UCSD-AML1 (cell line): ENCODE results near the gene GSTCD.

Experiments
- DNase-seq: peaks from one replicate; lab custom pipeline; 2025; ENCODE audit not compliant: unreplicated experiment; lab: John Stamatoyannopoulos, UW

The GSTCD gene

DNA sequence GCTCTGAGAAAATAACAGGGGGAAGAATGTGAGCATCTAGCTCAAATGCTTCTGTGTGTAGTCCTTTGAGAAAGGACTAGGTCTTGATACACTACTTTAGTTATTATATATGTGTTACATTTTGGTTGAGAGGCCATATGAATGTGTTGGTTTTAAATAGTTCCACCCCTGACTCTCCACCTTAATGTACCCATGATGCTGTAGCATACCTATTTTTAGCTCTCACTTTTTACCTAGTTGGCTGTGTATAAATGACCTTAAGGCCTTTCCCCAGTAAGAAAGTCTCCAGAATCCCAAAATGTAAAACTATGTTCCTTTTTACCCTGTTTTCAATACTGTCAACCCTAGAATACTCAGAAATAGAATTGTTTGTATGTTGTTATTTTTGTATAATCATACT, 166.6 kb downstream of the GSTCD start:
- no peak for DNase-seq

DNA sequence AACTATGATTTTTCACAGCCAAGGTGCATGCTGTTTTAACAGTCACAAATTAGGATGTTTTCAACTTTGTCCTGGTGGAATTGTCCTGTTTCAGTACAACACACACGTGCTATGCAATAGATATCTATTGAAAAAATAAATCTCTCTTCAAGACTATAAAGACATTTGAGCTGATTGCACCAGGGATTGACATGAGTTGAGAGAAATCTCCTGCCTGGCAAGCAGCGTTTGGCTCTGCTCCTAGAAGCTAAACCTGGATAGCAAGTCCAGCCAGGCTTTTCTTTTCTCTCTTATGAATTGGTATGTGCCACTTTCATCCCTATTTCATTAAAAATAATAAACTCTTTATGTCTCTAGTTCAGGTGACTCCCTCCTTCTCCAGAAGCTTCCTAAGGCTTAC, 170.1 kb downstream of the GSTCD start:
- DNase-seq: no peak

DNA sequence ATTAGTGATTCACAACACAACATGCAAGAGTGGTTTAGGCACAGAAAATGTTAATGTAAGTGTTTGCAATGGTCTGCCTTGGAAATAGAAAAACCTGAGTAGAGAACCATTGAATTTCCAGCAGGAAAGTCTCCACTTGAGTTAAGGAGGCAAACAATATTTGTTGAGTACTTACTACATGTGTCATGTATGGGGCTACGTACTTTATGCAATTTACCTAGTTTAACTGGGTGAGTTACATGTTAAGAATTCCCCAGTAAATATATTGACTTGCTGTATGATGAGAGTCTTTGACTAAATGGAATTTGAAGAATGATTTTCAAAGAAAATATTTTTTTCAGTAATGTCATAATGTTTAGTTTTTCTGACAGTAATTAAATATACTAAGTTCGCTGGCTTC, 178.9 kb downstream of the GSTCD start:
- DNase-seq: no peak

DNA sequence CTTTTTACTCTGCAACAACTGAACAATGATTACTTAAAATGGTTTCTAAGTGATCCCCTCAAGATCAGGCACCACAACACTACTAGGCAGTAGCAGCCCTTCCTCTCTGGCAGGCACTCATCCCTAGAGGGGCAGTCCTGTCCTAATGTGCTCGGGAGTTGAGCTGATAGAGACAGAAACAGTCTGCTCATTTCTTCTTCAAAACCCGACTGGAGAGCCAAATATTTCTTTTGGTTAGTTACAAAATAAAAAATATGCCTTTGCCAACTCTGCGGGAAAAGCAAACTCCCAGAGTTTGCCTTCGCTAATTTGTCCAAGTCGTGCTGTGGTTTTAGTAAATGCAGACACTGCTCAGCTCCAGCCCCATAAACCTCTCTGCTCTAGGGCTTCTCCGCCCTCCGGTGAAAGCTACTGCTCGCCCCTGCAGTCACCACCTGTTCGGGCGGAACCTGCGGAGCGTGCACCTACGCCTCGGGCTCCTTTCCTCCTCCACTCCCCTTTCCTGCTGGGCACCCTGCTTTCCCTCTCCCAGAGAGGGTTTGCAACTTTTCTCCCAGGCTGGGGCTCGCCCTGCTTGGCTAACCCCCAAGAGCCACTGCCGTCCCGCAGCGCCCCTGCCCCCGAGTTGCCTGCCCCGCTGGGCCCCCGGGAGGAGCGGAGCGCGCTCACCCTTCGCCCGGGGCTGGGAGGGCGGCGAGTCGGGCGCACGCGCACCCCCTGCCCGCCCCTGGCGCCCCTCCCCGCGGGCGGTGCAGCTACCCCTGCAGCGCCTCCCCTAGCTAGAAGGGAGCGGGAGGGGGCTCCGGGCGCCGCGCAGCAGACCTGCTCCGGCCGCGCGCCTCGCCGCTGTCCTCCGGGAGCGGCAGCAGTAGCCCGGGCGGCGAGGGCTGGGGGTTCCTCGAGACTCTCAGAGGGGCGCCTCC, 186.3 kb downstream of the GSTCD start, which contains the start of gene NPNT:
NPNT (plus strand) TSS at position 812 of the 923 bp plus-strand sequence. CDS start 182 bp downstream, outside the sequence.
- no peak for DNase-seq

DNA sequence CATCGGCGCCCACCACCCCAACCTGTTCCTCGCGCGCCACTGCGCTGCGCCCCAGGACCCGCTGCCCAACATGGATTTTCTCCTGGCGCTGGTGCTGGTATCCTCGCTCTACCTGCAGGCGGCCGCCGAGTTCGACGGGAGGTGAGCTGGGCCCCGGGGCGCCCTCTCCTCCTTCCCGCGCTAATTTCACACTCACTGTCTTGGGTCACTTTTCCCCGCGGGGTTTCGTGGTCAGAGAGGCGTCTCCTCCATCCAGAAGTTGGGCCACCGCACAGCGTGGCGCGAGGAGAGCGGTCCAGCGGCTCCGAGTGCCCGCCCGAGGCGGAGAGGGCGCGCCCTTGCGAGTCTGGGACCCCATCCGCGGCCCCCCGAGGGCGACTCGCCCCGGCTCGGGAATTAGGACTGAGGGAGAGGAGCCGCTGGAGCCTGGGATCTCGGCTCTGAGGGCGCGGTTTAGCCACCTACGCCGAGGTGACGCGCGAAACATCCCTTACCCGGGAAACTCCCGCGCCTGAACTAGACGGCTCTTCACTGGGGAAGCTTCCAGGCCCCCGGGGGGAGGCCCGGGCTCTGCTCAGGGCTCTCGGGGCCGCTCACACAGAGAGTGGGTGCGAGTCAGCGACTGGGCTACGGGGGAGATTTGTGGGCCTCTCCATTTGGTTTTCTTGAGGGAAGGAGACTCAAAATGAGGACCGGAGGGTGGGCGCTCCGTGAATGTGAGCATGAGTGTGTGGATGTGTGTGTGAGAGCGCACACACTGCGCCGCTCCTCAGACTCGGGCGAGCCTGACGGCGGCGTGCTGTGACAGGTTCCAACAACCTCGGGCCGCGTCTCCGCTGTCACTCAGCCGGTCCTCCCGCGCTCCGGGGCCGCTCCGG, 187.2 kb downstream of the GSTCD start:
- no peak for DNase-seq

DNA sequence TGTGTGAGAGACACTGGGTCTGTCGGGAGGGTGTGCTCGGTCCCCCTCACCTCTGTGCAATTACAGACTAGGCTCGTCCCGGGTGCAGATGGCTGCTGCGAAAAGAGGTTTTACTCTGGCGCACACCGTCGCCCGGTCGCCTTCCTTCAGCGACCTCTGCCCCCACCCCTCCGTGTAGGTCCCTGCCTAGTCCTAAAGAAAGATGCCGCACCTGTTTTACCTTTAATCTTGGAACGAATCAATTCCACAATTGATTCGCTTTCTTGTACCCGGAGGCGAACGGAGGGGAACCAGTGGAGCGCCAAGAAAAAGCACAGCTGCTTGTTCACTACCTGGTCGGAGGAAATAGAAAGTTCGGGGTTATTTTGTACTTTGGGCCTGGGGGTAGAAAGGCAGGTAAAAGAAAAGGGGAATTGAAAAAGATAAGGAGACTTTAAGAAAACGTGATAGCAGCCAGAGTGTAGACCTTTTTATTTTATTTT, 187.9 kb downstream of the GSTCD start:
- no peak for DNase-seq
